Tibial artery (tissue), 4 donors: ENCODE data around the gene BOLA2B.
"Not testable (repeated sequence)": the region's sequence is repeated elsewhere in the genome, so short reads cannot be mapped to it uniquely, and the experiment has no call there.

ENCODE experiments used
- DNase-seq, 2 donors: peaks; one replicate each; pipeline ENCODE4 v3.0.0-alpha.2; 2019
- H3K27ac ChIP-seq, 2 donors: fragments of 200-600 bp; sonication (generic) in 1 of 2; 1 replicate in 1 of 2; 2 replicates in 1 of 2; pipeline ENCODE4 v1.5.1; 2018 to 2019; ENCODE audit warnings: mild to moderate bottlenecking in 1 of 2
- H3K27me3 ChIP-seq, 2 donors: fragments of 200-600 bp; sonication (generic) in 1 of 2; one replicate each; pipeline versions ENCODE4 v1.5.1 to v1.6.0; 2016 to 2019
- H3K36me3 ChIP-seq, 3 donors: fragments of 200-600 bp; sonication (generic) in 2 of 3; one replicate each; pipeline ENCODE4 v1.5.1; 2016 to 2019; ENCODE audit warnings: mild to moderate bottlenecking in 2 of 3
- H3K4me1 ChIP-seq, 4 donors: fragments of 200-600 bp; sonication (generic) in 2 of 4; 1 replicate in 3 of 4; 2 replicates in 1 of 4; pipeline ENCODE4 v1.5.1; 2016 to 2019
- H3K4me3 ChIP-seq, 2 donors: fragments of 200-600 bp; sonication (generic) in 1 of 2; 1 replicate in 1 of 2; 2 replicates in 1 of 2; pipeline ENCODE4 v1.5.1; 2018 to 2019; ENCODE audit warnings: mild to moderate bottlenecking in 2 of 2
- H3K9me3 ChIP-seq, 3 donors: fragments of 200-600 bp; sonication (generic) in 1 of 3; one replicate each; pipeline ENCODE4 v1.5.1; 2016 to 2019
- intact Hi-C: fragments of 100-400 bp; cut with DNase I; formaldehyde crosslinking; loops from one replicate; pipeline ENCODE4 v1.15.0; 2023; ENCODE audit warnings: low total_unique reads

The BOLA2B gene

DNA sequence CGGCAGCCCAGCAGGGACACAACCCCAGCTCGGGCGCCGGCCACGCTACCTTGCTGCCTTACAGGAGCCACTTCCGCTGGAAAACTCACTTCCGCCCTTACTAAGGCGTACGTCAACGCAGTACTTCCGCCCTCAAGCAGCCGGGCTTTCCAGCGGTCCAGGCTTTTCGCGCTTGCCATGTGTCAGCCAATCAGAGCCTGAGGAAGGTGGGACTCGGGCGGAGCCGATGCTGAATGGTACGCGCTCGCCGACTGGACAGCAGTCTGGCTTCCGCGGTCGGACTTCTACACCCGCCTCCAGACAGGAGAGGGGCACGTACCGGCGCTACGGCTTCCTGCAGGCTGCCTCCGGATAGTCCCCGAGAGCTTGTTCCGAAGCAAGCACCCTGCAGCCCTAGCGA, at the start of gene BOLA2B, which contains the start of gene SLX1A:
BOLA2B (minus strand) TSS at position 52 of the 400 bp plus-strand sequence. CDS start 71 bp downstream, outside the sequence.
SLX1A (plus strand) TSS at position 261 of the 400 bp plus-strand sequence. CDS start 210 bp downstream, outside the sequence.
- intact Hi-C loops, H3K9me3 ChIP-seq, DNase-seq, H3K36me3 ChIP-seq, H3K27me3 ChIP-seq, H3K4me1 ChIP-seq: not testable (repeated sequence)
- H3K4me3 ChIP-seq: peak within 1 kb of the TSS; percentile 51 to 52
- H3K27ac ChIP-seq: peak within 1 kb of the TSS in 1 of 2 donors; percentile 60

DNA sequence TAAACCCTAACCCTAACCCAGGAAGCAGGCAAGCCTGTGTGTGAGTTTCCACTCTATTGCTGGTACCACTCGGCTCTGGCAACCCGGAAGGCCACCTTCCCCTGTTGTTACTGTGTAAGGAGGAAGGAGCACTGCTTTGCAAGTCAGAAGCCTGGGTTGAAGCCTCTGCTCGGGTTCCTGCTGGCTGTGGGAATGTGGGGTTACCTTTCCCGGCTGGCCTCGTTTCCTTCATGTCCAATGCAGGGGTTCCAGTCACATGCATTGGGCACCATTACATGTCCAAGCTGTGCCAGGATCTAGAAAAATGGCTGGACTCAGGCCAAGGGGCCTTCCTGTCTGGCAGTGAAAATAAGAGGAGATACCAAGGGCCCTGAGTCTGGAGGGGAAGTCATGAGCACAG, 23.6 kb upstream of the BOLA2B start:
- H3K4me3 ChIP-seq, H3K27me3 ChIP-seq, H3K27ac ChIP-seq, H3K4me1 ChIP-seq, H3K9me3 ChIP-seq, H3K36me3 ChIP-seq, intact Hi-C loops: not testable (repeated sequence)
- DNase-seq: peak in 1 of 2 donors; percentile 47

DNA sequence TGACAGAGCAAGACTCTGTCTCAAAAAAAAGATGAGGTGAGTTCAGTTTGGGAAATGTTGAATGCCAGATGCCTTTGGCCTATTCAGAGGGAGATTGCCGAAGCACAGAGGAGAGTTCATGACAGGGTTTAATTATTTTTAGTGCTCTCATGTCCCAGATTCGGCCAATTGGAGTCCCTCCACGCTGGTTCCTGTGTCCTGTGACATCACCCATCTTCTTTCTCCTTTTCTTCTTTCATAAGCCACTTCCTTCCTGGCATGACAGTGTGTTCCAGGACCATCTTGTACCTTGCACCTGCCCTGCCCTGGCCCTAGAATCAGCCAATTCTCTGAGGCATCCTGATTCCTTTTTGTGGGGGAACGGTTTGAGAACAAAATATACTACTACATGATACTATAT, 17.9 kb upstream of the BOLA2B start:
- H3K36me3 ChIP-seq, DNase-seq, H3K4me3 ChIP-seq, H3K27me3 ChIP-seq, H3K27ac ChIP-seq, H3K4me1 ChIP-seq, H3K9me3 ChIP-seq, intact Hi-C loops: not testable (repeated sequence)

DNA sequence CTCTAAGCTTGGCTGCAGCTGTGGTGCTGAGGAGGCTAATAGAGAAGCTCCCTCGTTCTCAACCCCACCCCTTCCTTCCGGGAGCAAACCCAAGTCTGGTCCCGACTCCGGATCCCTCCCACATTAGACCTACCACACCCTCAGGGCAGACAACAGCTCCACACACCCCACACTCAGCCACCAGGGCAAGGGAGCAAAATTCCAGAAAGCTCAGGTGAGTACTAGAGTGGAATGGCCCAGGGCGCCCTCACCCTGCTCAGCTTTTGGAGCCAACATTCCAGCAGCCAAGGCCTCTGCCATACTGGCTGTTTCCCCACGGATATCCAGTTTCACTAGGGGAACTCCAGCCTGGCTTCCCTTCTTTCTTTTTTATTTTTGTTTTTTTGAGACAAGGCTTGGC, 15.6 kb upstream of the BOLA2B start:
- H3K4me1 ChIP-seq, H3K4me3 ChIP-seq, H3K27ac ChIP-seq, intact Hi-C loops, H3K36me3 ChIP-seq, H3K27me3 ChIP-seq, H3K9me3 ChIP-seq: not testable (repeated sequence)
- DNase-seq: peak in 1 of 2 donors; percentile 67

DNA sequence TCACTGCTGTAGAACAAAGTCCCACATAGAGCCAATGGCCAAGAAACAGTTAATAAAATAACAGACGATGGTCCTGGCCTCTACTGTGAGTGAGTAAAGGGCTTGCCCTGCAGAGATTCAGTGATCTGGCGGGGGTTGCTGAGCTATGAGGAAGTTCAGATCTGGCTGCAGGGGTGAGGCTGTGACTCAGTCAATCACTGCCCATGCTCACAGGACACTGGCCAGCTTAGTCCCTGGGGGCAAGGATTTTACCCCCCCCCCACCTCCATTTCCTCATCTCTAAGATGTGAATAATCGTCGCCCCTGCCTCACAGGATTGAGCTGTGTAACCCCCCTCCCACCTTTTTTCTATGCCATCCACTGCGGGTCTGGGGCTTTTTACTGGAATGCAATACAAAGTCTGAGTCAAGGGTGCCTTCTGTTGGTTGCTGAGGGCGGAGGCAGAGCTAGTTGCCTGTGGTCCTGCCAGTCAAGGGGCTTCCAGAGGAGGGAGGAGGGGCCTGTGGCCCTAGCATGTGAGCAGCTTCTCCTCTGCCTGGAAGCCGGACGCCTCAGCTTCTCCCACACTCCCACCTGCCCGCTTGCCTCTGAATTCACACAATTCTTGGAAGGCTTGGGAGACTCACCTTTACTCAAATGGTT, 13.7 kb upstream of the BOLA2B start:
- DNase-seq: peak; percentile 21 to 68
- H3K27me3 ChIP-seq, H3K4me3 ChIP-seq, H3K36me3 ChIP-seq, H3K27ac ChIP-seq, H3K9me3 ChIP-seq, H3K4me1 ChIP-seq, intact Hi-C loops: not testable (repeated sequence)

DNA sequence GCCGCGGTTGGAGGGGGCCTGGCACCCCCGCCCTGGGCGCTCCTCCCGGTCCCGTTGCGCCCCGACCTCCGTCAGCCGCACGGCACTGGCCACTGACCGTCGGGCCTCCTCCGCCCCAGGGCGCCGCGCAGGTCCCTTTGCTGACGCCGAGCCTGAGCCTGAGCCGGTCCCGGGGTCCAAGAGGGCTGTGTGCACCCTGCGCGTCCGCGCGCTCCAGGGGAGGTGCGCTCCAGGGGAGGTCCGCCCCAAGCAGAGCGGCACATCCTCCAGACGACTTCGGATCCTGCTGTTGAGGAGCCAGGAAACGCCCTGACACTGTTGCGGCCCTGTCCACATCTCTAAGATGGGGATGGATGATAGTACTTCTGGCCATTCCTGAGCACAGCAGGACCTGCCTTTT, 12.8 kb upstream of the BOLA2B start:
- Histone ChIP-seq H3K27ac (peak overlapping the region in 1 of 2 donors; percentile 36), H3K4me3 (peak overlapping the region; percentile 48 to 55)
- H3K36me3 ChIP-seq, intact Hi-C loops, DNase-seq, H3K4me1 ChIP-seq, H3K27me3 ChIP-seq, H3K9me3 ChIP-seq: not testable (repeated sequence)

DNA sequence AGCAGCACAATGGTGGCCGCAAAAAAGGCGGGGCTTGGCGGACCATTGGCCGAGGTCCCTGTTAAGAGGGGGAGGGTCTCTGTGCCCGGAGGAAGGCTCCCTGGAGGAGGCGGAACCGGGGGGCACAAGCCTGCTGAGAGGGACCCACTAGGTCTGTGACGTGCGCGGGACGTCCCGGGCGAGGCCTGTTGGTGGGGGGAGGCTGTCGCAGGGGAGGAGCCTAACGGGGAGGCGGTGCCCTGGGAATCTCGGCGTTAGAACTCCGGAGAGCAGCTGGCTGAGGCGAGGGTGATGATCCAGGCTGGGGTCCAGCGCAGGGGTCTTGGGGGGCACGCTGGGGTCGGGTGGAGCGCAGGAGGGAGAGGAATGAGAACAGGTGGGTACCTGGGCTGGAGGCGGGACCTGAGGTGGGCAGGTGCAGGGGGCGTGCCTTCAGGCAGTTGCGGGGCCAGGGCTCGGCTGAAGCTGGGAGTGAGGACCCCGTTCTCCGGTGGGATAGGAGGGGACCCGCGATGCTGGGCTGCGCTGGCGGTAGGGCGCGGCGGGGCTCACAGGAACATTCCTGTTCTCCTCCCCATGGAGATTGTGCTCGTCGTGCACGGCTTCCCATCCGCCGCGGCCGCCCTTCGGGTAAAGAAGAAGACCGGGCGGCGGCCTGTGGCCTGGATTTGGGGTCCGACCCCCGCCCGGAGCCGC, 12.2 kb upstream of the BOLA2B start:
- DNase-seq: peak in 1 of 2 donors; percentile 68
- H3K4me3 ChIP-seq: peak overlapping the region; percentile 48 to 55
- H3K4me1 ChIP-seq, intact Hi-C loops, H3K9me3 ChIP-seq, H3K36me3 ChIP-seq, H3K27me3 ChIP-seq: not testable (repeated sequence)
- peak overlapping the region in 1 of 2 donors; percentile 36 for H3K27ac ChIP-seq

DNA sequence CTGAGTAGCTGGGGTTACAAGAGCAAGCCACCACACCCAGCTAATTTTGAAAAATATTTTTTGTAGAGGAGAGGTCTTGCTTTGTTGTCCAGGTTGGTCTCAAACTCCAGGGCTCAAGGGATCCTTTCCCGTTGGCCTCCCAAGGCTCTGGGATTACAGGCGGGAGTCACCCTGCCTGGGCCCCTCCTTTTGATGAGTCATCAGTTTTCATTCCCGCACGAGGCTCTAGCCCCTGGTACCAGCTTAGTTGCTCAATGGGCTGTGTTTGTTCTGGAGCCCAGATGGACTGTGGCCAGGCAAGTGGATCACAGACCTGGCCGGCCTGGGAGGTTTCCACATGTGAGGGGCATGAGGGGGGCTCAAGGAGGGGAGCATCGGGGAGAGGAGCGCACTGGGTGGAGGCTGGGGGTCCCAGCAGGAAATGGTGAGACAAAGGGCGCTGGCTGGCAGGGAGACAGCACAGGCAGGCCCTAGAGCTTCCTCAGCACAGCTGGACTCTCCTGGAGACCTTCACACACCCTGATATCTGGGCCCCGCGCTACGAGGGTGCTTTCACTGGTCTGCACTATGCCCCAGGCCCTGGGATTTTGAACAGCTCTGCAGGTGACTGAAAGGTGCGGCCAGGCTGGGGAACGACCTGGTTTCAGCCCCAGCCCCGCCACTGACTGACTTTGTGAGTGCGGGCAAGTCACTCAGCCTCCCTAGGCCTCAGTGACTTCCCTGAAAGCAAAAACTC, 6.3 kb upstream of the BOLA2B start:
- H3K9me3 ChIP-seq, H3K36me3 ChIP-seq, H3K27ac ChIP-seq, H3K27me3 ChIP-seq, intact Hi-C loops, H3K4me1 ChIP-seq, DNase-seq, H3K4me3 ChIP-seq: not testable (repeated sequence)

DNA sequence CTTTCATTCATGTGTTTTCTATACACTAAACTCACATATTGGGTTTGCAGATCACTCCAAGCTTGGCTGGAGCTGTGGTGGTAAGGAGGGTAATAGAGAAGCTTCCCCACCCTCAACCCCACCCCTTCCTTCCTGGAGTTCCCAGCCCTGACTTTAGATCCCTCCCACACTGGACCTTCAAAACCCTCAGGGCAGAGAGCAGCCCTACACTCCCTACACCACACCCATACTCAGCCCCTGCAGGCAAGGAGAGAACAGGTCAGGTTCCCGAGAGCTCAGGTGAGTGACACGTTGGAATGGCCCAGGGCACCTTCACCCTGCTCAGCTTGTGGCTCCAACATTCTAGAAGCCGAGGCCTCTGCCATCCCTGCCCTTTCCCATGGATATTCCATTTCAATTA, 5.6 kb upstream of the BOLA2B start, which contains the start of gene SULT1A3:
SULT1A3 (plus strand) TSS at position 207 of the 400 bp plus-strand sequence. CDS start 1,474 bp downstream, outside the sequence.
- H3K9me3 ChIP-seq, H3K36me3 ChIP-seq, H3K27ac ChIP-seq, H3K27me3 ChIP-seq, H3K4me3 ChIP-seq, DNase-seq, intact Hi-C loops, H3K4me1 ChIP-seq: not testable (repeated sequence)

DNA sequence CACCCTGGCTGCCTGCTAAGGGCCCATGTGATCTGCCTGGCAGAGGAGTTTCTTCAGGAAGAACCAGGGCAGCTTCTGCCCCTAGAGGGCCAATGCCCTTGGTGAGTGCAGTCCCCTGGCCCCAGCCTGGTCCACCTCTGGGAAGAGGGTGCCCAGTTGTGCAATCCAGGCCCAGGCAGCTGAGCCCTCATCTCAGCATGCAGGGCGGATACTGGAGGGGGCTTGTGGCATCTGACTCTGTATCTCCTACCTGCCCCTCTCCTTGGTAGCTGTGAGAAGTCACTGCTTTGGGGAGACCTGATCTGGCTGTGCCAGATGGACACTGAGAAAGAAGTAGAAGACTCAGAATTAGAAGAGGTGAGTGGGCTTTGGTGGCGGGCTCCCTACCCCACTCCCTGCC, 3.5 kb upstream of the BOLA2B start:
- H3K9me3 ChIP-seq, intact Hi-C loops, H3K4me1 ChIP-seq, H3K36me3 ChIP-seq, H3K27ac ChIP-seq, H3K4me3 ChIP-seq, H3K27me3 ChIP-seq: not testable (repeated sequence)
- DNase-seq: peak in 1 of 2 donors; percentile 16

DNA sequence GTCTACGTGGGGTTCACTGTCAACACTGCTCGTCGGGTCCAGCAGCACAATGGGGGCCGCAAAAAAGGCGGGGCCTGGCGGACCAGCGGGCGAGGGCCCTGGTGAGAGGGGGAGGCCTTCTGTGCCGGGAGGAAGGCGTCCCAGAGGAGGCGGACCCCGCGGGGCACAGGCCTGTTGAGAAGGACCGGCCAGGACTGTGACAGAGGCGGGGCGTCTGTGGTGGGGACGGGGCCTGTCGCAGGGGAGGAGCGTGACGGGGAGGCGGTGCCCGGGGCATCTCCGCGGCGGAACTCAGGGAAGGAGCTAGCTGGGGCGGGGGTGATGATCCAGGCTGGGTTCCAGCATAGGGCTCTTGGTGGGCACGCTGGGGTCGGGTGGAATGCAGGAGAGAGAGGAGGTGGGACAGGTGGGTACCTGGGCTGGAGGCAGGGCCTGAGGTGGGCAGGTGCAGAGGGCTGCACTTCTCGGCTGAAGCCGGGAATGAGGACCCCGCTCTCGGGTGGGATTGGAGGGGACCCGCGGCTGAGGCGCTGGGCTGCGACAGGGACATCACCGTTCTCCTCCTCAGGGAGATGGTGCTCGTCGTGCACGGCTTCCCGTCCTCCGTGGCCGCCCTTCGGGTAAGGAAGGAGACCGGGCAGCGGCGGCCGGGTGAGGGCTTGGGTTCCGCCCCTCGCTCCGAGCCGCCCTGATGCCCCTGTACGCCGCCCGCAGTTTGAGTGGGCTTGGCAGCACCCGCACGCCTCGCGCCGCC, 883 bp upstream of the BOLA2B start:
- H3K9me3 ChIP-seq, intact Hi-C loops, H3K27me3 ChIP-seq, H3K36me3 ChIP-seq, H3K4me1 ChIP-seq: not testable (repeated sequence)
- Histone ChIP-seq H3K4me3 (peak overlapping the region; percentile 51 to 52), H3K27ac (peak overlapping the region in 1 of 2 donors; percentile 60)
- DNase-seq: peak in 1 of 2 donors; percentile 69

DNA sequence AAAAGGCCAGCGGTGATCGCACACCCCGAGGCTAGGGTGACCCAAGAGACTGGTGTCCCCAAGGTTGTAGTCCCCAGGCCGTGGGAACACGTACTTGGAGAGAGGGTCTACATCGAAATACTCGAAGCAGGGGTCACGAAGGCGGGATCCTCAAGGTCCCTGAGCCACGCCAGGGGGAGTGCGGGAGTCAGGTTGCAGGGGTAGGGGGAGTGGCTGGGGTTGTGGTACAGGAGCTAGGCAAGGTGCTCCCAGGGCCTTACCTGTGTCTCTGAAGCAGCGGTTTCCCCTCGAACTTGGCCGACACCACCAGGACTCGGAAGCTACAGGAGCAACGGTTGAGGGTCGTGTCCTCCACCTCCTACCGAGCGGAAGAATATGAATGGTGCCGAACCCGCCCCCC, 368 bp downstream of the BOLA2B start:
- H3K27ac ChIP-seq, H3K4me1 ChIP-seq, H3K9me3 ChIP-seq, DNase-seq, H3K36me3 ChIP-seq, intact Hi-C loops, H3K27me3 ChIP-seq, H3K4me3 ChIP-seq: not testable (repeated sequence)

DNA sequence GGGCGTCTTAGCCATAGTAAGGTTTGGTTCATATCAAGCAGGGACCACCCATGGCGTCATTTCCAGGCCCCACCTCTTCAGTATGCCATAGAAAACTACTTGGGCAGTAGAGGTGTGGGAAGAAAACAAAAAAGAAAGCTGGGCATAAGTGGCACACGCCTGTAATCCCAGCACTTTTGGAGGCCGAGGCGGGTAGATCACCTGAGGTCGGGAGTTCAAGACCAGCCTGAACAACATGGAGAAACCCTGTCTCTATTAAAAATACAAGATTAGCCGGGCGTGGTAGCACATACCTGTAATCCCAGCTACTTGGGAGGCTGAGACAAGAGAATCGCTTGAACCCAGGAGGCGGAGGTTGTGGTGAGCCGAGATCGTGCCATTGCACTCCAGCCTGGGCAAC, 2.3 kb downstream of the BOLA2B start:
- H3K4me3 ChIP-seq, intact Hi-C loops, H3K27ac ChIP-seq, H3K9me3 ChIP-seq, H3K4me1 ChIP-seq, DNase-seq, H3K36me3 ChIP-seq, H3K27me3 ChIP-seq: not testable (repeated sequence)
